H1 (cell line): ENCODE measurements around the gene ARHGAP32. TPM values are rescaled to one million over a fixed set of nuclear protein-coding genes. Genes with fewer than 3 reads are reported as not detected.

ENCODE experiments used
- CTCF ChIA-PET: fragments of 300-600 bp; sonication (Branson Sonifier 250); formaldehyde crosslinking; loops from one replicate; lab custom pipeline; 2021; ENCODE audit not compliant: partially characterized antibody; lab: Charles Lee
- POLR2A ChIA-PET: fragments of 300-600 bp; sonication (Branson Sonifier 250); formaldehyde crosslinking; loops from one replicate; lab custom pipeline; 2021; ENCODE audit warnings: inconsistent platforms; ENCODE audit not compliant: partially characterized antibody; lab: Charles Lee
- DNase-seq, 2 experiments: peaks; one replicate each; pipeline versions ENCODE4 v3.0.0 to v3.0.0-alpha.2; 2010 to 2022; ENCODE audit warnings: low spot score in 2 of 2, low read depth in 1 of 2, mixed read lengths in 1 of 2
- FAIRE-seq: peaks from 2 replicates; lab custom pipeline; 2011; peaks lifted over from hg19 to GRCh38; lab: Jason Lieb, UNC
- H2AFZ ChIP-seq: 2 replicates; pipeline ENCODE4 v1.8.1; 2012; ENCODE audit warnings: low read length, inconsistent platforms
- H2AK5ac ChIP-seq: 2 replicates; pipeline ENCODE4 v1.6.1; 2013; ENCODE audit warnings: low read depth, low read length
- H2BK120ac ChIP-seq: replicated peaks from 2 replicates; pipeline ENCODE3; 2013; ENCODE audit warnings: low read depth, low read length, inconsistent platforms
- H2BK12ac ChIP-seq: 2 replicates; pipeline ENCODE4 v1.6.1; 2013; ENCODE audit warnings: low read depth, low read length
- H2BK15ac ChIP-seq: 2 replicates; pipeline ENCODE4 v1.6.1; 2013; ENCODE audit warnings: low read length
- H2BK20ac ChIP-seq: 2 replicates; pipeline ENCODE4 v1.6.1; 2013; ENCODE audit warnings: low read length
- H2BK5ac ChIP-seq: 2 replicates; pipeline ENCODE4 v1.6.1; 2013; ENCODE audit warnings: low read depth, low read length
- H3K14ac ChIP-seq: 2 replicates; pipeline ENCODE4 v1.6.1; 2013; ENCODE audit warnings: inconsistent platforms; ENCODE audit not compliant: insufficient read length
- H3K18ac ChIP-seq: 2 replicates; pipeline ENCODE4 v1.6.1; 2013; ENCODE audit warnings: low read length; ENCODE audit errors: extremely low read depth
- H3K23ac ChIP-seq: 2 replicates; pipeline ENCODE4 v1.6.1; 2013; ENCODE audit warnings: inconsistent platforms; ENCODE audit not compliant: insufficient read length
- H3K23me2 ChIP-seq: 2 replicates; pipeline ENCODE4 v1.6.1; 2013; ENCODE audit warnings: low read depth, low read length
- H3K27ac ChIP-seq: 2 replicates; pipeline ENCODE4 v1.6.1; 2011; ENCODE audit warnings: low read depth, low read length, inconsistent platforms
- H3K27me3 ChIP-seq, 4 experiments: replicated peaks in 1 of 4; 1 replicate in 1 of 4; 2 replicates in 3 of 4; pipeline versions ENCODE4 v1.6.1 to v1.8.1; 2011 to 2013; ENCODE audit warnings: low read length in 3 of 4, mild to moderate bottlenecking in 3 of 4, inconsistent platforms in 2 of 4, mixed read lengths in 2 of 4, moderate library complexity in 1 of 4; ENCODE audit not compliant: control insufficient read depth in 3 of 4, insufficient read depth in 3 of 4; ENCODE audit errors: extremely low read depth in 1 of 4
- H3K36me3 ChIP-seq, 4 experiments: 2 replicates each; pipeline versions ENCODE4 v1.6.1 to v1.8.1; 2011 to 2013; ENCODE audit warnings: mild to moderate bottlenecking in 4 of 4, low read length in 3 of 4, moderate library complexity in 2 of 4, control low read depth in 1 of 4, inconsistent platforms in 1 of 4; ENCODE audit not compliant: insufficient read depth in 4 of 4, control insufficient read depth in 2 of 4
- H3K4ac ChIP-seq: replicated peaks from 2 replicates; pipeline ENCODE3; 2013; ENCODE audit warnings: low read length, low read depth, mixed read lengths, inconsistent platforms; ENCODE audit not compliant: insufficient read length
- H3K4me1 ChIP-seq, 4 experiments: replicated peaks in 1 of 4; 1 replicate in 1 of 4; 2 replicates in 3 of 4; pipeline versions ENCODE4 v1.6.1 to v1.8.1; 2011 to 2013; ENCODE audit warnings: low read length in 3 of 4, inconsistent platforms in 2 of 4, mixed read lengths in 1 of 4; ENCODE audit not compliant: insufficient read depth in 4 of 4, control insufficient read depth in 3 of 4
- H3K4me2 ChIP-seq, 2 experiments: 2 replicates each; pipeline versions ENCODE4 v1.6.1 to v1.8.1; 2011 to 2013; ENCODE audit warnings: low read depth in 2 of 2, low read length in 2 of 2, control low read depth in 1 of 2, inconsistent platforms in 1 of 2, mild to moderate bottlenecking in 1 of 2; ENCODE audit not compliant: insufficient read depth in 1 of 2
- H3K4me3 ChIP-seq, 4 experiments: fragments of 200-600, 300-600 bp in 1 of 4; sonication (generic), shearing (Covaris generic), sonication (Bioruptor Twin) in 1 of 4; 2 replicates each; pipeline versions ENCODE4 v1.5.1 to v1.8.1; 2011 to 2016; ENCODE audit warnings: low read length in 4 of 4, low read depth in 3 of 4, control low read depth in 2 of 4, inconsistent platforms in 2 of 4, mild to moderate bottlenecking in 2 of 4, mixed read lengths in 1 of 4, moderate library complexity in 1 of 4; ENCODE audit not compliant: insufficient read depth in 2 of 4; ENCODE audit errors: extremely low read depth in 1 of 4
- H3K56ac ChIP-seq: replicated peaks from 2 replicates; pipeline ENCODE3; 2013; ENCODE audit warnings: low read depth, mild to moderate bottlenecking, mixed read lengths, low read length, inconsistent platforms; ENCODE audit not compliant: insufficient read length
- H3K79me1 ChIP-seq: 2 replicates; pipeline ENCODE4 v1.6.1; 2013; ENCODE audit warnings: low read depth, low read length, control low read depth
- H3K79me2 ChIP-seq, 2 experiments: 2 replicates each; pipeline versions ENCODE4 v1.6.1 to v1.8.1; 2012 to 2013; ENCODE audit warnings: low read length in 2 of 2, mild to moderate bottlenecking in 2 of 2, inconsistent platforms in 1 of 2; ENCODE audit not compliant: insufficient read depth in 2 of 2, control insufficient read depth in 1 of 2
- H3K9ac ChIP-seq, 4 experiments: replicated peaks in 1 of 4; 1 replicate in 1 of 4; 2 replicates in 3 of 4; pipeline versions ENCODE4 v1.6.1 to v1.8.1; 2011 to 2013; ENCODE audit warnings: low read depth in 3 of 4, low read length in 3 of 4, control low read depth in 2 of 4, mild to moderate bottlenecking in 2 of 4, moderate library complexity in 2 of 4, inconsistent platforms in 1 of 4; ENCODE audit errors: extremely low read depth in 1 of 4
- H3K9me3 ChIP-seq, 2 experiments: 2 replicates each; pipeline versions ENCODE4 v1.6.1 to v1.8.1; 2012 to 2013; ENCODE audit warnings: mild to moderate bottlenecking in 2 of 2, moderate library complexity in 2 of 2, control low read depth in 1 of 2, inconsistent platforms in 1 of 2, low read depth in 1 of 2, low read length in 1 of 2, mixed read lengths in 1 of 2; ENCODE audit not compliant: insufficient read depth in 2 of 2
- H4K20me1 ChIP-seq, 2 experiments: replicated peaks in 1 of 2; 2 replicates each; pipeline versions ENCODE3 to v1.8.1; 2011 to 2013; ENCODE audit warnings: inconsistent platforms in 2 of 2, low read length in 2 of 2, mild to moderate bottlenecking in 1 of 2; ENCODE audit not compliant: insufficient read depth in 2 of 2, control insufficient read depth in 1 of 2
- H4K5ac ChIP-seq: 2 replicates; pipeline ENCODE4 v1.6.1; 2013; ENCODE audit warnings: low read length, low read depth, mixed read lengths, inconsistent platforms; ENCODE audit not compliant: insufficient read length
- H4K8ac ChIP-seq: 2 replicates; pipeline ENCODE4 v1.8.0; 2013; ENCODE audit warnings: mild to moderate bottlenecking, moderate library complexity, low read length, inconsistent platforms; ENCODE audit not compliant: insufficient read depth; ENCODE audit errors: extremely low read depth
- H4K91ac ChIP-seq: replicated peaks from 2 replicates; pipeline ENCODE3; 2013; ENCODE audit warnings: low read length, mixed read lengths, inconsistent platforms; ENCODE audit not compliant: insufficient read length
- TAF1 ChIP-seq: IDR thresholded peaks from 2 replicates; pipeline ENCODE4 v1.6.1; 2011; ENCODE audit warnings: mild to moderate bottlenecking, low read depth, low read length
- WGBS, 2 experiments: shearing (Covaris generic) in 1 of 2; methylation state at CpG; one replicate each; pipeline versions ENCODE4 v1.1.6 to v1.1.7; 2013 to 2015; ENCODE audit warnings: low lambda C conversion rate in 2 of 2, mixed read lengths in 2 of 2, inconsistent platforms in 1 of 2, low coverage in 1 of 2, missing lambda C conversion rate in 1 of 2; ENCODE audit not compliant: insufficient replicate concordance in 2 of 2, insufficient coverage in 1 of 2, insufficient read length in 1 of 2; ENCODE audit errors: extremely low coverage in 1 of 2, missing lambda C conversion rate in 1 of 2; 5-methylcytosine and 5-hydroxymethylcytosine counted together
- polyA plus RNA-seq, 7 experiments: library from polyadenylated mRNA; depleted of rRNA in 3 of 7; stranded (reverse) in 5 of 7; unstranded in 2 of 7; fragments of >200 nt in 5 of 7; fragments of 200-250 nt in 2 of 7; gene quantifications; 1 replicate in 5 of 7; 2 replicates in 1 of 7; 4 replicates in 1 of 7; pipeline versions ENCODE4 v1.2.1 to v1.2.3, GENCODE V29; 2011 to 2013; ENCODE audit warnings: missing spikeins in 2 of 7, mixed read lengths in 2 of 7
- total RNA-seq: library from RNA; stranded (reverse); fragmentation: NEBNext Ultra II Directional; extraction: Animal tissue kit (Norgen Biotek cat#: 25700); gene quantifications from 2 replicates; pipeline ENCODE4 v1.2.1, GENCODE V29; 2021

Gene ARHGAP32
- total and polyA plus RNA-seq, 2 of the 8 experiments (the other 6 are each of a cell fraction or from before 2014, with no cell fraction given) = 13.7 to 30.0 TPM

GRCh38 chr11:128955636-128956035 is 236.5 kb downstream of the ARHGAP32 start:
- Histone ChIP-seq H4K91ac (no peak overlapping the region), H2BK15ac (no peak overlapping the region)
- no peak for TF ChIP-seq TAF1
- TF ChIP-seq, all 59 proteins: peak for 0
- H3K79me1 ChIP-seq = no peaks in the 10 kb centered on the region
- no peaks in the 10 kb centered on the region; a peak in 1 of 4 replicates for H3K79me2 ChIP-seq
- no peak overlapping the region for H3K23ac ChIP-seq
- H3K4me3 ChIP-seq = no peak overlapping the region
- FAIRE-seq = no peak
- CTCF ChIA-PET = interaction anchor here (0.8 to 20.6 kb wide), 16 partner anchors 18 to 408 kb away, joined by 3 to 473 read pairs (median 5); partner anchors contain the start of genes KCNJ5 and TP53AIP1
- H4K20me1 ChIP-seq = peaks cover 0 to 2% of the 10 kb centered on the region in 2 experiments
- no peak overlapping the region for H3K56ac ChIP-seq
- no peak overlapping the region for H2BK12ac ChIP-seq
- no peak for DNase-seq
- H3K36me3 ChIP-seq = no peaks in the 10 kb centered on the region
- no peak overlapping the region for H2AK5ac ChIP-seq
- H3K27me3 ChIP-seq = peaks cover 0 to 2% (median 0%) of the 10 kb centered on the region in 4 experiments; a peak in 2 of 7 replicates
- H2BK120ac ChIP-seq = no peak overlapping the region
- no peak overlapping the region for H4K8ac ChIP-seq
- H2AFZ ChIP-seq = no peak overlapping the region
- no peak overlapping the region for H3K9ac ChIP-seq
- H3K27ac ChIP-seq = no peak overlapping the region
- H2BK20ac ChIP-seq = no peak overlapping the region
- no peak overlapping the region for H3K4ac ChIP-seq
- H3K9me3 ChIP-seq = no peaks in the 10 kb centered on the region
- no peak overlapping the region for H3K14ac ChIP-seq
- no peaks in the 10 kb centered on the region for H3K23me2 ChIP-seq
- H3K4me1 ChIP-seq = no peaks in the 10 kb centered on the region
- POLR2A ChIA-PET = no interaction called here
- no peak overlapping the region for H4K5ac ChIP-seq
- WGBS, 2 experiments = 61% methylated on average over 3 of the region's 3 CpGs; no CpG with 5 or more reads in 1 of the 2 experiments
- no peak overlapping the region for H3K4me2 ChIP-seq
- no peak overlapping the region for H2BK5ac ChIP-seq
- no peak overlapping the region for H3K18ac ChIP-seq
